Measurements from ENCODE around the gene PDE4D.

PDE4D gene

GRCh38 chr5:59703789-59704188, 189.7 kb downstream of the PDE4D start:
- no peak for TF ChIP-seq ZNF8 (CRISPR knock-in tag; IDR thresholded peaks at IDR 0.05)
- TF ChIP-seq, protein P1, sequence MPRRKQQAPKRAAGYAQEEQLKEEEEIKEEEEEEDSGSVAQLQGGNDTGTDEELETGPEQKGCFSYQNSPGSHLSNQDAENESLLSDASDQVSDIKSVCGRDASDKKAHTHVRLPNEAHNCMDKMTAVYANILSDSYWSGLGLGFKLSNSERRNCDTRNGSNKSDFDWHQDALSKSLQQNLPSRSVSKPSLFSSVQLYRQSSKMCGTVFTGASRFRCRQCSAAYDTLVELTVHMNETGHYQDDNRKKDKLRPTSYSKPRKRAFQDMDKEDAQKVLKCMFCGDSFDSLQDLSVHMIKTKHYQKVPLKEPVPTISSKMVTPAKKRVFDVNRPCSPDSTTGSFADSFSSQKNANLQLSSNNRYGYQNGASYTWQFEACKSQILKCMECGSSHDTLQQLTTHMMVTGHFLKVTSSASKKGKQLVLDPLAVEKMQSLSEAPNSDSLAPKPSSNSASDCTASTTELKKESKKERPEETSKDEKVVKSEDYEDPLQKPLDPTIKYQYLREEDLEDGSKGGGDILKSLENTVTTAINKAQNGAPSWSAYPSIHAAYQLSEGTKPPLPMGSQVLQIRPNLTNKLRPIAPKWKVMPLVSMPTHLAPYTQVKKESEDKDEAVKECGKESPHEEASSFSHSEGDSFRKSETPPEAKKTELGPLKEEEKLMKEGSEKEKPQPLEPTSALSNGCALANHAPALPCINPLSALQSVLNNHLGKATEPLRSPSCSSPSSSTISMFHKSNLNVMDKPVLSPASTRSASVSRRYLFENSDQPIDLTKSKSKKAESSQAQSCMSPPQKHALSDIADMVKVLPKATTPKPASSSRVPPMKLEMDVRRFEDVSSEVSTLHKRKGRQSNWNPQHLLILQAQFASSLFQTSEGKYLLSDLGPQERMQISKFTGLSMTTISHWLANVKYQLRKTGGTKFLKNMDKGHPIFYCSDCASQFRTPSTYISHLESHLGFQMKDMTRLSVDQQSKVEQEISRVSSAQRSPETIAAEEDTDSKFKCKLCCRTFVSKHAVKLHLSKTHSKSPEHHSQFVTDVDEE (CRISPR knock-in tag; IDR thresholded peaks at IDR 0.05), result no peak
- no peak for ATAC-seq

DNA sequence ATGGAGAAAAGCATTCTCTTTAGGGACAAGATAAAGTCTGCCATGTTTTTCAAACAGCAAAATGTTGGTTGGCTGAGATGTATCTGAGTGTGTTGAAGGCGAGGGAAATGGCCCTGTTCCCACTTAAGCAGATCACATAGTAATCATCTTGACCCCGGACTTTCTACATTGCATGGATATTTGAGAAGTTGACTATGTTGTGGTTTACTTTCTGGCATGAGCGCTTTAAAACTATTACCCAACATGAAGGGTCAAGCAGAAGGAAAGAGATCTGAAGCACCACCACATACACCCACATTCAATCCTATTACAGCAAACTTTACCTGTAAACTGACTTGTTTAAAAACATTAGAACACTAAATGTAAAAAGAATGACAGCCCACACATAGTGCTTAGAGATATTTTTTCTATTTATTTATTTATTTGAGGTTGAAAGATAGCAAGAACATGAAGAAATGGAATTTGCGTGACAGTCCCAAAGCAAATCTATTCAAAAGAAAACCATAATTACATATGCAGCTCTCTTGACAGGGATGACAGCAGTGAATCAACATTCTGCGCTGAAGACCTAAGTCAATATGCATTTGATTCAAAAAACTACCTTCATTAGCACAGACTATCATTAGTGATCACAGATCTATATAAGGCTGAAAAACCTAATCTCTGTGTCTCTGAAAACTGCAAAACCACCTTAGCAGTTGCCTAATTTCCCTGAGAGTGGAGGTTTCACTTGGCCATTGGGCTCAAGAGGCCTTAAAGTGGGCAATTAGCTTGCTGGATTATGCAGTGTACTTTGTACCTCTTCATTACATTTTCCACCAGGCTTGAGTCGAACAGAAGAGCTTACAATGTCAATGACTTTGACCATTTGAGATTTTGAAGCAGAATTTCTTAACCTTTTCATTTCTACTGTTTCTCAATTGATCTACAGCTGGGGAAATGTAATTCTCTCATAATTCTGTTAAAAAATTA, 195.0 kb downstream of the PDE4D start:
- no peak for TF ChIP-seq OSR1 (CRISPR knock-in tag; IDR thresholded peaks at IDR 0.05)
- TF ChIP-seq RARB (CRISPR knock-in tag; IDR thresholded peaks at IDR 0.05), result no peak
- TF ChIP-seq ZNF8 (CRISPR knock-in tag; IDR thresholded peaks at IDR 0.05), result no peak
- ATAC-seq, result no peak

- ATAC-seq, result no peak
- TF ChIP-seq ZFP3 (CRISPR knock-in tag; IDR thresholded peaks at IDR 0.05) (no peak), CSRNP3 (CRISPR knock-in tag; IDR thresholded peaks at IDR 0.05) (no peak), RARB (CRISPR knock-in tag; IDR thresholded peaks at IDR 0.05) (no peak), CSDC2 (CRISPR knock-in tag; IDR thresholded peaks at IDR 0.05) (no peak), ESRRG (CRISPR knock-in tag; IDR thresholded peaks at IDR 0.05) (no peak), ZNF70 (CRISPR knock-in tag; IDR thresholded peaks at IDR 0.05) (no peak), GLIS3 (CRISPR knock-in tag; IDR thresholded peaks at IDR 0.05) (no peak), ISL1 (CRISPR knock-in tag; IDR thresholded peaks at IDR 0.05) (no peak), OSR1 (CRISPR knock-in tag; IDR thresholded peaks at IDR 0.05) (no peak), SNAI2 (CRISPR knock-in tag; IDR thresholded peaks at IDR 0.05) (no peak), ZFP30 (CRISPR knock-in tag; IDR thresholded peaks at IDR 0.05) (no peak), PPARA (CRISPR knock-in tag; IDR thresholded peaks at IDR 0.05; ENCODE audit: borderline replicate concordance) (no peak), PATZ1 (CRISPR knock-in tag; IDR thresholded peaks at IDR 0.05; ENCODE audit: borderline replicate concordance) (no peak), ARNTL (CRISPR knock-in tag; IDR thresholded peaks at IDR 0.05; ENCODE audit: borderline replicate concordance, low read depth) (no peak), TCF4 (CRISPR knock-in tag; IDR thresholded peaks at IDR 0.05; ENCODE audit: borderline replicate concordance) (no peak), BACH2 (CRISPR knock-in tag; IDR thresholded peaks at IDR 0.05; ENCODE audit: borderline replicate concordance) (no peak), ZNF8 (CRISPR knock-in tag; IDR thresholded peaks at IDR 0.05) (no peak)
- TF ChIP-seq, protein P2, sequence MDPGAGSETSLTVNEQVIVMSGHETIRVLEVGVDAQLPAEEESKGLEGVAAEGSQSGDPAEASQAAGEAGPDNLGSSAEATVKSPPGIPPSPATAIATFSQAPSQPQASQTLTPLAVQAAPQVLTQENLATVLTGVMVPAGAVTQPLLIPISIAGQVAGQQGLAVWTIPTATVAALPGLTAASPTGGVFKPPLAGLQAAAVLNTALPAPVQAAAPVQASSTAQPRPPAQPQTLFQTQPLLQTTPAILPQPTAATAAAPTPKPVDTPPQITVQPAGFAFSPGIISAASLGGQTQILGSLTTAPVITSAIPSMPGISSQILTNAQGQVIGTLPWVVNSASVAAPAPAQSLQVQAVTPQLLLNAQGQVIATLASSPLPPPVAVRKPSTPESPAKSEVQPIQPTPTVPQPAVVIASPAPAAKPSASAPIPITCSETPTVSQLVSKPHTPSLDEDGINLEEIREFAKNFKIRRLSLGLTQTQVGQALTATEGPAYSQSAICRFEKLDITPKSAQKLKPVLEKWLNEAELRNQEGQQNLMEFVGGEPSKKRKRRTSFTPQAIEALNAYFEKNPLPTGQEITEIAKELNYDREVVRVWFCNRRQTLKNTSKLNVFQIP (CRISPR knock-in tag; IDR thresholded peaks at IDR 0.05; ENCODE audit: borderline replicate concordance, low read depth), result no peak
- TF ChIP-seq, protein P1 (CRISPR knock-in tag; IDR thresholded peaks at IDR 0.05), result no peak
Measured at GRCh38 chr5:59694411-59694810, 199.1 kb downstream of the PDE4D start.

All from SK-N-SH treated with all-trans-retinoic acid at 6 μM for 48 hours (cell line).